Activated CD8-positive, alpha-beta T cell treated with anti-CD3 and anti-CD28 coated beads for 36 hours (primary cell): Measurements from ENCODE around the gene TSHZ1. TPM values are rescaled to one million over a fixed set of nuclear protein-coding genes. Genes with fewer than 3 reads are reported as not detected.
A peak's percentile ranks its signal among the peaks of the same experiment; 100 is the strongest.

Experiments
- ATAC-seq: fragments of 200-7000 bp; cut with Tn5 transposase; one replicate; pipeline ENCODE4 v1.10.0; 2021; ENCODE audit warnings: mild to moderate bottlenecking, moderate library complexity
- CTCF ChIA-PET: fragments of 350-600 bp; sonication (Branson Sonifier 250); formaldehyde crosslinking; loops from one replicate; lab custom pipeline; 2021; ENCODE audit warnings: antibody characterized with exemption; lab: Charles Lee
- POLR2A ChIA-PET: fragments of 350-600 bp; sonication (Branson Sonifier 250); formaldehyde crosslinking; loops from one replicate; lab custom pipeline; 2021; ENCODE audit warnings: antibody characterized with exemption; lab: Charles Lee
- DNase-seq: peaks from one replicate; pipeline ENCODE4 v3.0.0-alpha.2; 2020
- H3K27ac Mint-ChIP-seq: one replicate; pipeline ENCODE4 v1.8.0; 2021; ENCODE audit warnings: mild to moderate bottlenecking, mixed read lengths
- H3K27me3 Mint-ChIP-seq: one replicate; pipeline ENCODE4 v1.8.0; 2021; ENCODE audit warnings: mixed read lengths
- H3K36me3 Mint-ChIP-seq: one replicate; pipeline ENCODE4 v1.8.0; 2021; ENCODE audit warnings: low read depth, mixed read lengths
- H3K4me1 Mint-ChIP-seq: one replicate; pipeline ENCODE4 v1.8.0; 2021; ENCODE audit warnings: low read depth, mixed read lengths
- H3K4me3 Mint-ChIP-seq: one replicate; pipeline ENCODE4 v1.8.0; 2021; ENCODE audit warnings: mild to moderate bottlenecking, moderate library complexity, mixed read lengths
- H3K9me3 Mint-ChIP-seq: one replicate; pipeline ENCODE4 v1.8.0; 2021; ENCODE audit warnings: mixed read lengths
- intact Hi-C: fragments of 100-400 bp; cut with micrococcal nuclease; formaldehyde crosslinking; loops from one replicate; pipeline ENCODE4 v1.10.0; 2022
- total RNA-seq, 2 experiments: library from RNA; stranded (reverse); gene quantifications; one replicate each; pipeline ENCODE4 v1.2.3, GENCODE V29; 2021
- TF ChIP-seq, protein P1 (sequence below): fragments of 200-600 bp; IDR thresholded peaks from one replicate; pipeline ENCODE4 v1.8.0; 2022; ENCODE audit warnings: antibody characterized with exemption, mild to moderate bottlenecking

Gene TSHZ1
- total RNA-seq, 2 experiments from 2014 or later: 10.8 to 11.0 TPM

DNA sequence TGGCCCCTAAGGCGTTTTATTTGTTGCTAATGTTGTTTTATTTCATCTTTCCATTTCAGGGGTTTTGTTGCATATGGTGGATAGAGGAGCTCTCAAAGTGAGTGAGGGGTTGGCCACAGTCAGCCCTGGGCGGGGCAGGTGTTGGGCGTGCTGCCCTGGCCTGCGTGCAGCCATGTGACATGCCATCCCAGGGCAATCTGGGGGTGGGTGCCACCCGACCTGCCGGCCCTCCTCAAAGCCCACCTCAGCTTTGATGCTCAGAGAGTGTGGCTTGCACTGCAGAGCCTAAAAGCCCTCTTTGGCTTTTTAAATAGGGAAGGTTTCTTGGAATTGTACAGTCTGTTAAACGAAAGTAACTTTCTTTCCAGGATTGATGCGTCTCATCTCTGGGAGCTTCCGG, 18.4 kb downstream of the TSHZ1 start:
- no peaks in the 10 kb centered on the region for H3K27me3 Mint-ChIP-seq
- H3K27ac Mint-ChIP-seq: peak overlapping the region; percentile 55
- TF ChIP-seq, protein P1, sequence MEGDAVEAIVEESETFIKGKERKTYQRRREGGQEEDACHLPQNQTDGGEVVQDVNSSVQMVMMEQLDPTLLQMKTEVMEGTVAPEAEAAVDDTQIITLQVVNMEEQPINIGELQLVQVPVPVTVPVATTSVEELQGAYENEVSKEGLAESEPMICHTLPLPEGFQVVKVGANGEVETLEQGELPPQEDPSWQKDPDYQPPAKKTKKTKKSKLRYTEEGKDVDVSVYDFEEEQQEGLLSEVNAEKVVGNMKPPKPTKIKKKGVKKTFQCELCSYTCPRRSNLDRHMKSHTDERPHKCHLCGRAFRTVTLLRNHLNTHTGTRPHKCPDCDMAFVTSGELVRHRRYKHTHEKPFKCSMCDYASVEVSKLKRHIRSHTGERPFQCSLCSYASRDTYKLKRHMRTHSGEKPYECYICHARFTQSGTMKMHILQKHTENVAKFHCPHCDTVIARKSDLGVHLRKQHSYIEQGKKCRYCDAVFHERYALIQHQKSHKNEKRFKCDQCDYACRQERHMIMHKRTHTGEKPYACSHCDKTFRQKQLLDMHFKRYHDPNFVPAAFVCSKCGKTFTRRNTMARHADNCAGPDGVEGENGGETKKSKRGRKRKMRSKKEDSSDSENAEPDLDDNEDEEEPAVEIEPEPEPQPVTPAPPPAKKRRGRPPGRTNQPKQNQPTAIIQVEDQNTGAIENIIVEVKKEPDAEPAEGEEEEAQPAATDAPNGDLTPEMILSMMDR: no peak
- intact Hi-C loops: no loop called here
- ATAC-seq: no peak
- no peak overlapping the region for H3K4me3 Mint-ChIP-seq
- no peaks in the 10 kb centered on the region for H3K9me3 Mint-ChIP-seq
- DNase-seq: no peak
- peaks cover 46% of the 10 kb centered on the region for H3K4me1 Mint-ChIP-seq
- H3K36me3 Mint-ChIP-seq: peaks cover 10% of the 10 kb centered on the region
- CTCF ChIA-PET: interaction anchor here (0.7 to 1.5 kb wide), 3 partner anchors 8 to 810 kb away, joined by 3 to 6 read pairs (median 3); no protein-coding TSS in a partner anchor
- POLR2A ChIA-PET: interaction anchor here (0.6 to 2.1 kb wide), 3 partner anchors 11 to 18 kb away, joined by 3 to 9 read pairs (median 3); partner anchors contain the start of gene TSHZ1

DNA sequence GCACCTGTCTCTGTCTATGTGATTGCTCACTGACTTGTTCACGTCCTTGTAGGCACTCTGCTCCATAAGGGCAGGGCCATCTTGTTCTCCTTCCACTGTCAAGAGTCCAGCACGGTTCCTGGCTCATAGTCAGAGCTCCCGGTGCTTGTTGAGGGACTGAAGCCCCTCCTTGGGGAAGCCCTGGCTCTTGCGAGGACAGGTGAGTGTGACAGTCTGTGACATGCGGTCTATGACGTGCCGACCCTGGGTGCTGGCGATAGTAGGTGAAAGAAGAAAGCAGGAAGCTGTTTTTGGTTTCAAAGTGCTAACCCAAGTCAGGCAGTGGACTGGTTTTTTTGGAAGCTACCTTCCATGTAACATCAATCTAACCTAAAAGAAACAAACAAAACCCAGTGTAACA, 18.8 kb downstream of the TSHZ1 start:
- CTCF ChIA-PET: interaction anchor here (0.7 to 1.5 kb wide), 3 partner anchors 8 to 810 kb away, joined by 3 to 6 read pairs (median 3); no protein-coding TSS in a partner anchor

DNA sequence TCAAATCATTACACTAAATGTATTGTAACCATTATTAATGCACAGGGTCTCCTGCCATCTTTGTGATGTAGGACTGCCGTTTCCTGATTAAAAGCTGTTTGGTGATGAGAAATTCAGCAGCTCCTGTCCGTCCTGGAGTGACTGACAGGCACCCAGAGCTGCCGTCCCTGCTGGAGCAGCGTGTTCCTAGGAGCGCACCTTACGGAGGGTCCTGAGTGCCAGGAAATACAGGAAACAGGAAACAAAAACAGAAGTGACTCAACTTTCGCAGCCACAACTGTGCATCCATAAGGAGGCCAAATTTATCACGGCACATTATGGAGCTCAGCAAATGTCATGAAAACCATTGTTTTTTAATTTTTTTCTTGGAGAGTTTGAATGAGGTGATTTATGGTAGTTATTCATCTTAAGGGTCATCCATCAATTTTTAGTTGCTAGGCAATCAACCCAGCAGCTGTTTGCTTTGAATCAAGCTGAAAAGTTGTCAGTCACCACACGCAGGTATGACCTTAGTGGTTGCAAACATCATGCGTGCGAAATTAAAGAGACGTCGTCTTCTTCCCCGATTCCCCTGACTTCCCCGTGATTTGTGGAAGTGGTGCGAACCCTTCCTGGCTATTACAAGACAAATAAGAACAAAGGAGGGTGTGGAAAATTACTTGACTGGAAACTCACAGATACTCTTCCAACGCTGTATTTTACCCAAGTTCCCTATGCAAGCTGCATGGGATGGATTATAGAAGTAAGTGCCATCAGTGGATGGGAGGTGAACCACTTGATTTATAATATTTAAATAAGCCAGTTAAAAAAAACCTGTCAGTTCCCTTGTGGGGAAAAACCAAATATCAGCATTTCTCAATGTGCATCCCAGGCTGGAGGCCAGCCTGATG, 19.8 kb downstream of the TSHZ1 start:
- DNase-seq (no peak), ATAC-seq (no peak)
- Mint-ChIP-seq H3K27ac (peak overlapping the region; percentile 55), H3K27me3 (no peaks in the 10 kb centered on the region), H3K9me3 (no peaks in the 10 kb centered on the region), H3K4me1 (peaks cover 46% of the 10 kb centered on the region), H3K4me3 (no peak overlapping the region), H3K36me3 (peaks cover 10% of the 10 kb centered on the region)
- CTCF ChIA-PET: interaction anchor here (0.8 to 1.5 kb wide), 3 partner anchors 9 to 13 kb away, joined by 3 to 6 read pairs (median 3); no protein-coding TSS in a partner anchor
- POLR2A ChIA-PET: interaction anchor here (1.1 to 2.1 kb wide), 2 partner anchors 8 to 20 kb away, joined by 4 to 9 read pairs; partner anchors contain the start of gene TSHZ1
- TF ChIP-seq, protein P1: no peak
- intact Hi-C loops: no loop called here

More for the DNA sequence above, 18.8 kb downstream of the TSHZ1 start:
- Mint-ChIP-seq H3K4me3 (no peak overlapping the region), H3K36me3 (peaks cover 10% of the 10 kb centered on the region), H3K4me1 (peaks cover 46% of the 10 kb centered on the region), H3K9me3 (no peaks in the 10 kb centered on the region), H3K27me3 (no peaks in the 10 kb centered on the region), H3K27ac (peak overlapping the region; percentile 55)
- TF ChIP-seq, protein P1: no peak
- POLR2A ChIA-PET: interaction anchor here (1.1 to 2.1 kb wide), 2 partner anchors 9 to 19 kb away, joined by 4 to 9 read pairs; partner anchors contain the start of gene TSHZ1
- ATAC-seq: no peak
- DNase-seq: no peak
- intact Hi-C loops: no loop called here

DNA sequence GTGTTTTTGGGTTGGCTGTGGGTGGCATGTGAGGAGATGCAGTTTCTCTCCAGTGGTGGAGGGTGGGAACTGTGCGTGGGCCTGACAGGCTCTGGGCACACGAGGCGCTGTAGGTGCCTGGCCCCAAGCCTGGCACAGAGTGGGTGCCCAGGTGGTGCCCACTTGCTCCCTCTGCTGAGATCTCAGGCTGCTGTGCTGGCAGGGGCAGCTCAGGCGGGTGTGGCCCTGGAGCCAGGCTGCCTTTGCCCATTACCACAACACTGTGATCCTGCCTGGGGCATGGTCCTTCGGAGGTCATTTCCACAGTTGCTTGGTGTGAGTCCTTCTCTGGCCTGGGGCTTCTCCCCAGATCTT, 20.4 kb downstream of the TSHZ1 start:
- CTCF ChIA-PET: no interaction called here
- Mint-ChIP-seq H3K36me3 (peaks cover 12% of the 10 kb centered on the region), H3K4me1 (peaks cover 49% of the 10 kb centered on the region), H3K27ac (no peak overlapping the region), H3K4me3 (no peak overlapping the region), H3K27me3 (no peaks in the 10 kb centered on the region), H3K9me3 (no peaks in the 10 kb centered on the region)
- DNase-seq (no peak), ATAC-seq (peak; percentile 39)
- intact Hi-C loops: no loop called here
- POLR2A ChIA-PET: no interaction called here
- TF ChIP-seq, protein P1: no peak

DNA sequence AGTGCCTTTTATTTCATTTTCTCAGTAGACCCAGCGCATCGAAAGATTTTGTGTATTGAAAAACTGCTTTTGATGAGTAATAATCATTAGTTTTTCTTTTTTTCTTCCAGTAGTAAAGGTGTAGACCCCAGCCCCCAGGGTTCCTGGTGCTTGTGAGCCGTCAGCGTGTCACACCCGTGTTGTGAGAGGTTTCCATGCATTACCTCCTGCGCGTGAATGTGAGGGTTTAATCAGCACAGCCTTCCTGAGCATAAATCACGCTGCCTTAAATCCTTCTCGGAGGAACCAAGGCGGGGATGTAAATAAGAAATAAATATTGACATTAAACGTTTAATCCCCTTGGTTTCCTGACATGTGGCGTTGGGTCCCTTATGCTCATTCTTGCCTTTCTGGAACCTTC, 24.3 kb downstream of the TSHZ1 start:
- ATAC-seq (no peak), DNase-seq (no peak)
- Mint-ChIP-seq H3K36me3 (peaks cover 14% of the 10 kb centered on the region), H3K4me1 (peaks cover 28% of the 10 kb centered on the region), H3K4me3 (no peak overlapping the region), H3K27me3 (no peaks in the 10 kb centered on the region), H3K9me3 (no peaks in the 10 kb centered on the region), H3K27ac (no peak overlapping the region)
- intact Hi-C loops: no loop called here
- POLR2A ChIA-PET: no interaction called here
- CTCF ChIA-PET: interaction anchor here (2.7 kb wide), 1 partner anchor 10 kb away, joined by 9 read pairs; no protein-coding TSS in a partner anchor
- TF ChIP-seq, protein P1: no peak
